HepG2 (cell line): Measurements from ENCODE around the gene GK. TPM values are rescaled to one million over a fixed set of nuclear protein-coding genes. Genes with fewer than 3 reads are reported as not detected.

Source experiments
- ATAC-seq: fragments of 200-7000 bp; cut with Tn5 transposase; 3 replicates; pipeline ENCODE4 v1.9.1; 2020; ENCODE audit warnings: mild to moderate bottlenecking, moderate library complexity
- BruUV-seq: library from RNA; stranded (reverse); fragments of 400-500 nt; replicated peaks from 2 replicates; lab custom pipeline; 2021; lab: Mats Ljungman, UMichigan
- CTCF ChIA-PET: fragments of 300-600 bp; formaldehyde crosslinking; extraction: SDS; loops from one replicate; lab custom pipeline; 2021; ENCODE audit warnings: low total read pairs, inconsistent platforms, low intra/inter-chr PET ratio; lab: Yijun Ruan, JAX
- POLR2A ChIA-PET: fragments of 350-600 bp; sonication (Branson Sonifier 250); formaldehyde crosslinking; loops from one replicate; lab custom pipeline; 2020; ENCODE audit warnings: antibody characterized with exemption, inconsistent platforms; lab: Yijun Ruan, JAX
- DNase-seq: peaks from one replicate; pipeline ENCODE4 v3.0.0-alpha.2; 2015; ENCODE audit warnings: low spot score
- FAIRE-seq: peaks from 3 replicates; lab custom pipeline; 2011; peaks lifted over from hg19 to GRCh38; lab: Jason Lieb, UNC
- H2AFZ ChIP-seq: one replicate; pipeline ENCODE4 v1.6.1; 2011; ENCODE audit warnings: low read length, inconsistent platforms
- H3K27ac ChIP-seq: fragments of 300-600 bp; 3 replicates; pipeline ENCODE4 v1.8.0; 2011; ENCODE audit warnings: mixed run types, mild to moderate bottlenecking, mixed read lengths, low read length, inconsistent platforms; ENCODE audit not compliant: insufficient read depth; ENCODE audit errors: extremely low read length
- H3K27me3 ChIP-seq, 2 experiments: fragments of 200-600 bp in 1 of 2; 2 replicates in 1 of 2; 3 replicates in 1 of 2; pipeline versions ENCODE4 v1.6.0 to v1.8.0; 2011; ENCODE audit warnings: low read length in 2 of 2, mild to moderate bottlenecking in 2 of 2, moderate library complexity in 2 of 2, inconsistent platforms in 1 of 2; ENCODE audit not compliant: insufficient read depth in 2 of 2, control insufficient read depth in 1 of 2
- H3K36me3 ChIP-seq, 2 experiments: fragments of 200-600 bp in 1 of 2; replicated peaks in 1 of 2; 2 replicates in 1 of 2; 3 replicates in 1 of 2; pipeline versions ENCODE4 v1.5.1 to v1.8.0; 2011; ENCODE audit warnings: low read length in 2 of 2, inconsistent platforms in 1 of 2; ENCODE audit not compliant: insufficient read depth in 2 of 2, control insufficient read depth in 1 of 2
- H3K4me1 ChIP-seq: 2 replicates; pipeline ENCODE4 v1.5.1; 2012; ENCODE audit warnings: low read length, inconsistent platforms; ENCODE audit not compliant: insufficient read depth
- H3K4me2 ChIP-seq: 2 replicates; pipeline ENCODE4 v1.6.0; 2011; ENCODE audit warnings: low read depth, low read length, inconsistent platforms
- H3K4me3 ChIP-seq, 3 experiments: fragments of 200-600 bp in 1 of 3; sonication (generic), shearing (Covaris generic) in 1 of 3; replicated peaks in 1 of 3; 2 replicates each; pipeline ENCODE4 v1.5.1; 2011 to 2016; ENCODE audit warnings: low read length in 3 of 3, inconsistent platforms in 2 of 3, low read depth in 2 of 3, mild to moderate bottlenecking in 2 of 3, control low read depth in 1 of 3, mixed read lengths in 1 of 3; ENCODE audit not compliant: insufficient read depth in 1 of 3
- H3K79me2 ChIP-seq: one replicate; pipeline ENCODE4 v1.6.1; 2011; ENCODE audit warnings: low read length, inconsistent platforms; ENCODE audit not compliant: insufficient read depth
- H3K9ac ChIP-seq: 2 replicates; pipeline ENCODE4 v1.6.0; 2011; ENCODE audit warnings: mild to moderate bottlenecking, low read depth, low read length, inconsistent platforms; ENCODE audit not compliant: insufficient read depth
- H3K9me3 ChIP-seq: 2 replicates; pipeline ENCODE4 v1.5.1; 2012; ENCODE audit warnings: mild to moderate bottlenecking, low read length
- H4K20me1 ChIP-seq: 2 replicates; pipeline ENCODE4 v1.6.0; 2011; ENCODE audit warnings: inconsistent platforms, mild to moderate bottlenecking, low read length, moderate library complexity; ENCODE audit not compliant: insufficient read depth
- AGO2 ChIP-seq: fragments of 200-400 bp; formaldehyde crosslinking; optimal IDR thresholded peaks from 2 replicates; pipeline ENCODE3; 2017; ENCODE audit warnings: mild to moderate bottlenecking, low read depth, low read length, moderate library complexity
- CHD4 ChIP-seq: fragments of 200-600 bp; sonication (generic); IDR thresholded peaks from 2 replicates; pipeline ENCODE4 v1.7.0; 2017; ENCODE audit warnings: mild to moderate bottlenecking, low read length, borderline replicate concordance
- KDM2A ChIP-seq: sonication (generic); formaldehyde crosslinking; IDR thresholded peaks from 2 replicates; pipeline ENCODE4 v1.4.0; 2020; ENCODE audit warnings: low read depth, missing genetic modification reagents, borderline replicate concordance
- MTF1 ChIP-seq: sonication (generic); formaldehyde crosslinking; IDR thresholded peaks from 2 replicates; pipeline ENCODE4 v1.5.0; 2020; ENCODE audit warnings: missing genetic modification reagents
- PHF20 ChIP-seq: sonication (generic); formaldehyde crosslinking; IDR thresholded peaks from 2 replicates; pipeline ENCODE4 v1.5.0; 2020; ENCODE audit warnings: mild to moderate bottlenecking, missing genetic modification reagents
- RBM22 ChIP-seq: fragments of 200-400 bp; formaldehyde crosslinking; optimal IDR thresholded peaks from 2 replicates; pipeline ENCODE3; 2017; ENCODE audit warnings: mild to moderate bottlenecking, low read length, moderate library complexity
- SIX1 ChIP-seq: sonication (generic); formaldehyde crosslinking; IDR thresholded peaks from 2 replicates; pipeline ENCODE4 v1.4.0; 2020; ENCODE audit warnings: missing genetic modification reagents, borderline replicate concordance
- TBP ChIP-seq: sonication (generic); formaldehyde crosslinking; IDR thresholded peaks from 2 replicates; pipeline ENCODE4 v1.5.0; 2020; ENCODE audit warnings: missing genetic modification reagents
- TMF1 ChIP-seq: sonication (generic); formaldehyde crosslinking; IDR thresholded peaks from 2 replicates; pipeline ENCODE4 v1.8.1; 2022; ENCODE audit warnings: low read depth, missing genetic modification reagents
- TP53 ChIP-seq: sonication (generic); formaldehyde crosslinking; conservative IDR thresholded peaks from 2 replicates; pipeline ENCODE4 v1.4.0; 2020; ENCODE audit warnings: missing genetic modification reagents
- ZBTB3 ChIP-seq: sonication (generic); formaldehyde crosslinking; IDR thresholded peaks from 2 replicates; pipeline ENCODE4 v1.4.0; 2020; ENCODE audit warnings: low read depth, mild to moderate bottlenecking, moderate library complexity, missing genetic modification reagents, borderline replicate concordance
- ZMAT3 ChIP-seq: sonication (generic); formaldehyde crosslinking; conservative IDR thresholded peaks from 2 replicates; pipeline ENCODE4 v1.7.0; 2021; ENCODE audit warnings: missing genetic modification reagents
- ZNF280B ChIP-seq: sonication (generic); formaldehyde crosslinking; IDR thresholded peaks from 2 replicates; pipeline ENCODE4 v1.5.0; 2020; ENCODE audit warnings: missing genetic modification reagents, mild to moderate bottlenecking, borderline replicate concordance
- ZNF33B ChIP-seq: sonication (generic); formaldehyde crosslinking; IDR thresholded peaks from 2 replicates; pipeline ENCODE4 v1.5.1; 2020; ENCODE audit warnings: mild to moderate bottlenecking, missing genetic modification reagents
- ZNF549 ChIP-seq: sonication (generic); formaldehyde crosslinking; IDR thresholded peaks from 2 replicates; pipeline ENCODE4 v1.5.0; 2020; ENCODE audit warnings: missing genetic modification reagents
- ZNF558 ChIP-seq: sonication (generic); formaldehyde crosslinking; IDR thresholded peaks from 2 replicates; pipeline ENCODE4 v1.9.0; 2022; ENCODE audit warnings: mild to moderate bottlenecking, missing genetic modification reagents, borderline replicate concordance
- WGBS: methylation state at CpG from one replicate; pipeline ENCODE4 v1.1.6; 2017; ENCODE audit warnings: low lambda C conversion rate; 5-methylcytosine and 5-hydroxymethylcytosine counted together
- in situ Hi-C: cut with HindIII; loops from 2 replicates; pipeline ENCODE4 v1.10.0; 2017; ENCODE audit warnings: low pct_unique_long_range_greater_than_20kb; ENCODE audit not compliant: extremely low pct_ligation_motif_present
- intact Hi-C: fragments of 100-400 bp; cut with micrococcal nuclease; formaldehyde crosslinking; loops from one replicate; pipeline ENCODE4 v1.10.0; 2022; ENCODE audit not compliant: unreplicated experiment
- polyA plus RNA-seq, 8 experiments: library from polyadenylated mRNA; depleted of rRNA in 3 of 8; stranded (reverse) in 7 of 8; unstranded in 1 of 8; fragments of >200 nt; fragmentation: Illumina TruSeq in 4 of 8; extraction: Trizol in 4 of 8; gene quantifications; 2 replicates each; pipeline versions ENCODE4 v1.2.1 to v1.2.3, GENCODE V29; 2011 to 2016; ENCODE audit warnings: low read depth in 4 of 8, missing spikeins in 1 of 8, mixed read lengths in 1 of 8; ENCODE audit not compliant: insufficient read depth in 1 of 8
- total RNA-seq, 5 experiments: library from RNA; depleted of rRNA; stranded (reverse); fragments of >200 nt; fragmentation: Illumina TruSeq; extraction: Trizol; gene quantifications; 2 replicates each; pipeline ENCODE4 v1.2.3, GENCODE V29; 2016; ENCODE audit warnings: low read depth in 1 of 5
- TF ChIP-seq, protein P1 (sequence below): sonication (generic); formaldehyde crosslinking; IDR thresholded peaks from 2 replicates; pipeline ENCODE4 v1.4.0; 2020; ENCODE audit warnings: missing genetic modification reagents

The GK gene
- total and polyA plus RNA-seq, 2 of the 13 experiments (the other 11 are each of a cell fraction or from before 2014, with no cell fraction given), result 64.2 to 265 TPM

- DNase-seq, result no peak
- WGBS, result 100% methylated on average over 2 of the region's 2 CpGs
- FAIRE-seq, result no peak
- no peak for TF ChIP-seq MTF1 (CRISPR knock-in tag)
- TF ChIP-seq ZNF33B, result no peak
- no peak for TF ChIP-seq ZMAT3 (CRISPR knock-in tag)
- no peak for TF ChIP-seq KDM2A
- TF ChIP-seq ZNF280B, result no peak
- TF ChIP-seq ZBTB3, result no peak
- no peak for TF ChIP-seq TP53 (CRISPR knock-in tag)
- TF ChIP-seq AGO2, result no peak
- no peak for TF ChIP-seq ZNF558 (CRISPR knock-in tag)
- TF ChIP-seq SIX1 (CRISPR knock-in tag), result no peak
- TF ChIP-seq, protein P1, sequence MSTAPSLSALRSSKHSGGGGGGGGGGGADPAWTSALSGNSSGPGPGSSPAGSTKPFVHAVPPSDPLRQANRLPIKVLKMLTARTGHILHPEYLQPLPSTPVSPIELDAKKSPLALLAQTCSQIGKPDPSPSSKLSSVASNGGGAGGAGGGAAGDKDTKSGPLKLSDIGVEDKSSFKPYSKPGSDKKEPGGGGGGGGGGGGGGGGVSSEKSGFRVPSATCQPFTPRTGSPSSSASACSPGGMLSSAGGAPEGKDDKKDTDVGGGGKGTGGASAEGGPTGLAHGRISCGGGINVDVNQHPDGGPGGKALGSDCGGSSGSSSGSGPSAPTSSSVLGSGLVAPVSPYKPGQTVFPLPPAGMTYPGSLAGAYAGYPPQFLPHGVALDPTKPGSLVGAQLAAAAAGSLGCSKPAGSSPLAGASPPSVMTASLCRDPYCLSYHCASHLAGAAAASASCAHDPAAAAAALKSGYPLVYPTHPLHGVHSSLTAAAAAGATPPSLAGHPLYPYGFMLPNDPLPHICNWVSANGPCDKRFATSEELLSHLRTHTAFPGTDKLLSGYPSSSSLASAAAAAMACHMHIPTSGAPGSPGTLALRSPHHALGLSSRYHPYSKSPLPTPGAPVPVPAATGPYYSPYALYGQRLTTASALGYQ, result no peak
- TF ChIP-seq ZNF549 (CRISPR knock-in tag), result no peak
- no peak for TF ChIP-seq TBP
- TF ChIP-seq RBM22, result no peak
- TF ChIP-seq TMF1 (CRISPR knock-in tag), result no peak
- TF ChIP-seq CHD4, result no peak
- no peak for TF ChIP-seq PHF20 (CRISPR knock-in tag)
- POLR2A ChIA-PET, result no interaction called here
- Histone ChIP-seq H2AFZ (no peak overlapping the region), H3K27ac (no peak overlapping the region), H3K36me3 (peaks cover 0 to 18% of the 10 kb centered on the region in 2 experiments; a peak in 4 of 5 replicates), H3K9ac (no peak overlapping the region), H3K9me3 (no peaks in the 10 kb centered on the region), H3K79me2 (peaks cover 5% of the 10 kb centered on the region), H4K20me1 (0 out of 2 replicates have a peak, but pooled peaks cover 8% of the 10 kb centered on the region), H3K4me1 (0 out of 2 replicates have a peak, but pooled peaks cover 7% of the 10 kb centered on the region), H3K27me3 (no peaks in the 10 kb centered on the region), H3K4me3 (no peak overlapping the region), H3K4me2 (no peak overlapping the region)
- in situ Hi-C loops, result no loop called here
- BruUV-seq, result no TSS peak
- intact Hi-C loops, result no loop called here
- ATAC-seq, result no peak
- CTCF ChIA-PET, result no interaction called here
These were observed 12.9 kb downstream of the GK start for GRCh38 chrX:30666094-30666493.
